Measurements from ENCODE around the gene CPVL. TPM values are rescaled to one million over a fixed set of nuclear protein-coding genes. Genes with fewer than 3 reads are reported as not detected.

Gene CPVL
- total RNA-seq, 2 experiments from 2014 or later: not detected

DNA sequence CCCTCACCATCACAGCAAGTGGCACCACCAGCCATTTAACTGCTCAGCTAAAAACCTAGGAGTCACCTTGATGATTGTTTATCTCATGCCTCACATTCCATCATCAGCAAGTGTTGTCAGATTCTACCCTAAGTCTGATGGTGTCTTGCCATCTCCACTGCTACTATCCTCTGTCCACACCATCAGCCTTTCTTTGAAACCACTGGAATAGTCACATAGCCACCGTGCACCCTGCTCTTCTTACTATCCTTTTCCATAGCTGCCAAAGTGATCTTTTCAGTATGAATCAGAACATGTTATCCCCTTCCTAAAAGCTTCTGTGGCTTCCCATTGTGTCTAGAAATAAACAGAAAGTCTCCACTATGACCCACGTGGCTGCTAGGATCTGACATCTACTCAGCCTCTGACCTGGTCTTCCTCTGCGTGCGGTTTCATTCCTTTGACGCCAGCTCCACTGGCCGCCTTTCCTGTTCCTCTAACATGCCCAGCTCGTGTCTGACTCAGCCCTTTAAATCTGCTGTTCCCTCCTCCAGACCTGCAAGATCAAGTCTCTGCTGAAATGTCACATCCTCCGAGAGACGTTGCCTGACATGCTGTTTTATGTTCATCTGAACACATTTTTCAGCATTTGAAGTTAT lies 31.7 kb upstream of the CPVL start:
- intact Hi-C loops (cut with micrococcal nuclease; ENCODE audit: unreplicated experiment): no loop called here
- H3K4me3 ChIP-seq (ENCODE audit: low read depth, low read length, poor library complexity, severe bottlenecking): no peak overlapping the region
- H3K36me3 ChIP-seq (ENCODE audit: insufficient read depth, low read length): no peaks in the 10 kb centered on the region
- ChIA-PET POLR2A (no interaction called here), CTCF (ENCODE audit: unreplicated experiment) (no interaction called here)
- no peaks in the 10 kb centered on the region for H3K79me2 ChIP-seq (ENCODE audit: insufficient read depth, low read depth, low read length)
- no peak overlapping the region for H2AFZ ChIP-seq (ENCODE audit: low read length)
- DNase-seq (ENCODE audit: low spot score): no peak
- H3K4me2 ChIP-seq (ENCODE audit: low read length): no peak overlapping the region
- no peaks in the 10 kb centered on the region for H4K20me1 ChIP-seq (ENCODE audit: insufficient read depth, low read length)
- no peaks in the 10 kb centered on the region for H3K9me3 ChIP-seq (ENCODE audit: low read length)
- no peaks in the 10 kb centered on the region for H3K4me1 ChIP-seq (ENCODE audit: insufficient read depth, low read length, poor library complexity, severe bottlenecking)
- H3K9me2 ChIP-seq (ENCODE audit: insufficient read depth, low read length): no peaks in the 10 kb centered on the region
- no peak overlapping the region for H3K27ac ChIP-seq (ENCODE audit: low read depth, low read length, poor library complexity, severe bottlenecking)
- BruUV-seq (replicated peaks): no TSS peak
- TF ChIP-seq, protein P1, sequence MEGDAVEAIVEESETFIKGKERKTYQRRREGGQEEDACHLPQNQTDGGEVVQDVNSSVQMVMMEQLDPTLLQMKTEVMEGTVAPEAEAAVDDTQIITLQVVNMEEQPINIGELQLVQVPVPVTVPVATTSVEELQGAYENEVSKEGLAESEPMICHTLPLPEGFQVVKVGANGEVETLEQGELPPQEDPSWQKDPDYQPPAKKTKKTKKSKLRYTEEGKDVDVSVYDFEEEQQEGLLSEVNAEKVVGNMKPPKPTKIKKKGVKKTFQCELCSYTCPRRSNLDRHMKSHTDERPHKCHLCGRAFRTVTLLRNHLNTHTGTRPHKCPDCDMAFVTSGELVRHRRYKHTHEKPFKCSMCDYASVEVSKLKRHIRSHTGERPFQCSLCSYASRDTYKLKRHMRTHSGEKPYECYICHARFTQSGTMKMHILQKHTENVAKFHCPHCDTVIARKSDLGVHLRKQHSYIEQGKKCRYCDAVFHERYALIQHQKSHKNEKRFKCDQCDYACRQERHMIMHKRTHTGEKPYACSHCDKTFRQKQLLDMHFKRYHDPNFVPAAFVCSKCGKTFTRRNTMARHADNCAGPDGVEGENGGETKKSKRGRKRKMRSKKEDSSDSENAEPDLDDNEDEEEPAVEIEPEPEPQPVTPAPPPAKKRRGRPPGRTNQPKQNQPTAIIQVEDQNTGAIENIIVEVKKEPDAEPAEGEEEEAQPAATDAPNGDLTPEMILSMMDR (conservative IDR thresholded peaks at IDR 0.05; ENCODE audit: low read length): no peak
- TF ChIP-seq EZH2phosphoT487 (IDR thresholded peaks at IDR 0.05; ENCODE audit: borderline replicate concordance, low read depth, low read length): no peak

DNA sequence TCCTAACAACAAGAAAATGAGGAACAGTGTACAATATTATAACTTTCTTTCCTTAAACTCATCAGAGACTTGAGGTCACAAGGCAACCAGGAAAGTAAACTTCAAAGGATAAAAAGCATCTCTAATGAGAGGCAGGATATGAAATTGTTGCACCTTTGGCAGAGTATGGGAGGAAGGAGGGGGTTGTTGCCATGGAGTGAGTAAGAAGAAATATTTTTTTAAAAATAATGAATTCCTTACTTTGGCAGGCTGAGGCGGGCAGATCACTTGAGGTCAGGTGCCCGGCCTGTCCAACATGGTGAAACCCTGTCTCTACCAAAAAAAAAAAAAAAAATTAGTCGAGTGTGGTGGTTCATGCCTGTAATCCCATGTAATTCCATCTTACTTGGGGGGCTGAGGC lies 27.1 kb upstream of the CPVL start:
- Histone ChIP-seq H2AFZ (ENCODE audit: low read length) (no peak overlapping the region), H3K4me1 (ENCODE audit: insufficient read depth, low read length, poor library complexity, severe bottlenecking) (no peaks in the 10 kb centered on the region), H3K4me2 (ENCODE audit: low read length) (no peak overlapping the region), H3K9me3 (ENCODE audit: low read length) (no peaks in the 10 kb centered on the region), H3K4me3 (ENCODE audit: low read depth, low read length, poor library complexity, severe bottlenecking) (no peak overlapping the region), H3K79me2 (ENCODE audit: insufficient read depth, low read depth, low read length) (no peaks in the 10 kb centered on the region), H3K9me2 (ENCODE audit: insufficient read depth, low read length) (no peaks in the 10 kb centered on the region), H3K27ac (ENCODE audit: low read depth, low read length, poor library complexity, severe bottlenecking) (no peak overlapping the region), H3K36me3 (ENCODE audit: insufficient read depth, low read length) (no peaks in the 10 kb centered on the region), H4K20me1 (ENCODE audit: insufficient read depth, low read length) (no peaks in the 10 kb centered on the region)
- CTCF ChIA-PET (ENCODE audit: unreplicated experiment): no interaction called here
- no TSS peak for BruUV-seq (replicated peaks)
- TF ChIP-seq EZH2phosphoT487 (IDR thresholded peaks at IDR 0.05; ENCODE audit: borderline replicate concordance, low read depth, low read length): no peak
- TF ChIP-seq, protein P1 (conservative IDR thresholded peaks at IDR 0.05; ENCODE audit: low read length): no peak
- intact Hi-C loops (cut with micrococcal nuclease; ENCODE audit: unreplicated experiment): no loop called here
- POLR2A ChIA-PET: interaction anchor here (0.6 to 0.7 kb wide), 3 partner anchors 30 to 139 kb away, joined by 3 read pairs; no protein-coding TSS in a partner anchor
- DNase-seq (ENCODE audit: low spot score): no peak

DNA sequence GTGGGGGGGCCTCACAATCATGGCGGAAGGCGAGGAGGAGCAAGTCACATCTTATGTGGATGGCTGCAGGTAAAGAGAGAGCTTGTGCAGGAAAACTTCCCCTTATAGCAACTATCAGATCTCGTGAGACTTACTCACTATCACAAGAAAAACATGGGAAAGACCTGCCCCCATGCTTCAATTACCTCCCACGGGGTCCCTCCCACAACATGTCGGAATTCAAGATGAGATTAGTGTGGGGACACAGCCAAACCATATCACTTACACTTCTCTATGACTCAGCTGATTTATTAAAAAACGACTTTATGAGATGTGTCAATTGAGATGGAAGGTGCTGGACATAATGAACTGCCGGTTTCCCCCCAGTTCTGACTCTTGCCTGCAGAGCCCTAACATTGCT lies 24.4 kb upstream of the CPVL start:
- H3K36me3 ChIP-seq (ENCODE audit: insufficient read depth, low read length): no peaks in the 10 kb centered on the region
- intact Hi-C loops (cut with micrococcal nuclease; ENCODE audit: unreplicated experiment): no loop called here
- POLR2A ChIA-PET: no interaction called here
- no peak overlapping the region for H3K4me3 ChIP-seq (ENCODE audit: low read depth, low read length, poor library complexity, severe bottlenecking)
- TF ChIP-seq, protein P1 (conservative IDR thresholded peaks at IDR 0.05; ENCODE audit: low read length): no peak
- TF ChIP-seq EZH2phosphoT487 (IDR thresholded peaks at IDR 0.05; ENCODE audit: borderline replicate concordance, low read depth, low read length): no peak
- no peak overlapping the region for H3K27ac ChIP-seq (ENCODE audit: low read depth, low read length, poor library complexity, severe bottlenecking)
- H2AFZ ChIP-seq (ENCODE audit: low read length): no peak overlapping the region
- H3K9me2 ChIP-seq (ENCODE audit: insufficient read depth, low read length): no peaks in the 10 kb centered on the region
- H3K9me3 ChIP-seq (ENCODE audit: low read length): no peaks in the 10 kb centered on the region
- H3K79me2 ChIP-seq (ENCODE audit: insufficient read depth, low read depth, low read length): no peaks in the 10 kb centered on the region
- CTCF ChIA-PET (ENCODE audit: unreplicated experiment): no interaction called here
- H3K4me1 ChIP-seq (ENCODE audit: insufficient read depth, low read length, poor library complexity, severe bottlenecking): no peaks in the 10 kb centered on the region
- H3K4me2 ChIP-seq (ENCODE audit: low read length): no peak overlapping the region
- BruUV-seq (replicated peaks): no TSS peak
- H4K20me1 ChIP-seq (ENCODE audit: insufficient read depth, low read length): no peaks in the 10 kb centered on the region
- DNase-seq (ENCODE audit: low spot score): no peak
